GM23338 (cell line): ENCODE data around the gene LEKR1. TPM values are rescaled to one million over a fixed set of nuclear protein-coding genes. Genes with fewer than 3 reads are reported as not detected.

Experiments
- ATAC-seq: fragments of 200-7000 bp; cut with Tn5 transposase; 3 replicates; pipeline ENCODE4 v1.9.1; 2020
- DNase-seq: peaks from one replicate; pipeline ENCODE4 v3.0.0-alpha.2; 2015; ENCODE audit warnings: low spot score
- H2AFZ ChIP-seq: fragments of 200-600 bp; sonication (generic); 2 replicates; pipeline ENCODE4 v1.8.0; 2016; ENCODE audit warnings: antibody characterized with exemption, mild to moderate bottlenecking, moderate library complexity
- H3F3A ChIP-seq: fragments of 200-600 bp; sonication (generic); replicated peaks from 2 replicates; pipeline ENCODE4 v1.8.0; 2017; ENCODE audit warnings: antibody characterized with exemption, mixed run types, low read depth
- H3K27ac ChIP-seq: fragments of 200-600 bp; sonication (generic); 2 replicates; pipeline ENCODE4 v1.6.1; 2016; ENCODE audit warnings: low read depth
- H3K27me3 ChIP-seq: fragments of 200-600 bp; sonication (generic); 2 replicates; pipeline ENCODE4 v1.8.0; 2016; ENCODE audit warnings: mild to moderate bottlenecking, mixed run types, moderate library complexity; ENCODE audit not compliant: insufficient read depth
- H3K36me3 ChIP-seq: fragments of 200-600 bp; sonication (generic); 2 replicates; pipeline ENCODE4 v1.8.0; 2016; ENCODE audit warnings: mild to moderate bottlenecking; ENCODE audit not compliant: insufficient read depth
- H3K4me1 ChIP-seq: fragments of 200-600 bp; sonication (generic); 2 replicates; pipeline ENCODE4 v1.8.0; 2016; ENCODE audit warnings: mild to moderate bottlenecking, moderate library complexity; ENCODE audit not compliant: insufficient read depth
- H3K4me2 ChIP-seq: fragments of 200-600 bp; sonication (generic); 2 replicates; pipeline ENCODE4 v1.7.1; 2017; ENCODE audit warnings: mixed run types
- H3K4me3 ChIP-seq: fragments of 200-600 bp; sonication (generic); 2 replicates; pipeline ENCODE4 v1.6.1; 2016; ENCODE audit warnings: mixed run types
- H3K79me2 ChIP-seq: fragments of 200-600 bp; sonication (generic); replicated peaks from 2 replicates; pipeline ENCODE4 v1.8.0; 2017; ENCODE audit warnings: mild to moderate bottlenecking; ENCODE audit not compliant: insufficient read depth
- H3K9me2 ChIP-seq: fragments of 200-600 bp; sonication (generic); 2 replicates; pipeline ENCODE4 v1.8.0; 2017; ENCODE audit not compliant: insufficient read depth
- H4K20me1 ChIP-seq: fragments of 200-600 bp; sonication (generic); replicated peaks from 2 replicates; pipeline ENCODE4 v1.8.0; 2017; ENCODE audit warnings: mild to moderate bottlenecking; ENCODE audit not compliant: insufficient read depth
- H3K27ac Mint-ChIP-seq: 2 replicates; pipeline ENCODE4 v1.8.0; 2020; ENCODE audit warnings: inconsistent platforms, mild to moderate bottlenecking, moderate library complexity, mixed read lengths
- H3K27me3 Mint-ChIP-seq: 3 replicates; pipeline ENCODE4 v1.8.0; 2022; ENCODE audit warnings: low read depth, mild to moderate bottlenecking, moderate library complexity, mixed read lengths, inconsistent platforms; ENCODE audit not compliant: insufficient read depth, poor library complexity
- H3K36me3 Mint-ChIP-seq: 3 replicates; pipeline ENCODE4 v1.8.0; 2021; ENCODE audit warnings: low read depth, mild to moderate bottlenecking, inconsistent platforms, moderate library complexity, mixed read lengths
- H3K4me1 Mint-ChIP-seq: 3 replicates; pipeline ENCODE4 v1.8.0; 2020; ENCODE audit warnings: mild to moderate bottlenecking, inconsistent platforms, mixed read lengths
- H3K4me3 Mint-ChIP-seq: 3 replicates; pipeline ENCODE4 v1.8.0; 2021; ENCODE audit warnings: moderate library complexity, mild to moderate bottlenecking, inconsistent platforms, mixed read lengths
- H3K9me3 Mint-ChIP-seq: 3 replicates; pipeline ENCODE4 v1.8.0; 2020; ENCODE audit warnings: moderate library complexity, mild to moderate bottlenecking, inconsistent platforms, mixed read lengths
- CREB1 ChIP-seq: fragments of 250-450 bp; sonication (Bioruptor Pico); IDR thresholded peaks from 2 replicates; pipeline ENCODE4 v1.5.0; 2020; ENCODE audit warnings: low read depth, mild to moderate bottlenecking, moderate library complexity
- CTCF ChIP-seq, 2 experiments: fragments of 200-600 bp in 1 of 2; sonication (generic) in 1 of 2; conservative IDR thresholded peaks; 2 replicates each; pipeline versions ENCODE4 v1.5.1 to v1.6.1; 2016 to 2017; ENCODE audit warnings: antibody characterized with exemption in 2 of 2, low read depth in 2 of 2, mild to moderate bottlenecking in 2 of 2, moderate library complexity in 1 of 2
- EZH2phosphoT487 ChIP-seq: fragments of 200-600 bp; sonication (generic); IDR thresholded peaks from one replicate; pipeline ENCODE4 v1.8.1; 2018; ENCODE audit warnings: antibody characterized with exemption; ENCODE audit not compliant: unreplicated experiment
- JUNB ChIP-seq: IDR thresholded peaks from one replicate; pipeline ENCODE4 v1.6.1; 2016; ENCODE audit warnings: antibody characterized with exemption; ENCODE audit not compliant: unreplicated experiment
- REST ChIP-seq: IDR thresholded peaks from one replicate; pipeline ENCODE4 v1.6.1; 2018; ENCODE audit warnings: antibody characterized with exemption; ENCODE audit not compliant: unreplicated experiment
- STAT1 ChIP-seq: IDR thresholded peaks from one replicate; pipeline ENCODE4 v1.6.1; 2016; ENCODE audit warnings: antibody characterized with exemption; ENCODE audit not compliant: unreplicated experiment
- ZNF114 ChIP-seq: fragments of 250-450 bp; sonication (Bioruptor Pico); IDR thresholded peaks from 2 replicates; pipeline ENCODE4 v1.5.0; 2020; ENCODE audit warnings: mild to moderate bottlenecking, moderate library complexity
- ZNF331 ChIP-seq: fragments of 250-450 bp; sonication (Bioruptor Pico); IDR thresholded peaks from 2 replicates; pipeline ENCODE4 v1.5.0; 2020; ENCODE audit warnings: low read depth, mild to moderate bottlenecking, moderate library complexity
- ZNF462 ChIP-seq: fragments of 250-450 bp; sonication (Bioruptor Pico); IDR thresholded peaks from 2 replicates; pipeline ENCODE4 v1.5.0; 2020; ENCODE audit warnings: mild to moderate bottlenecking, moderate library complexity
- polyA plus RNA-seq: library from polyadenylated mRNA; unstranded; fragments of >200 nt; fragmentation: Nextera tagmentation; extraction: Ambion mirVana; gene quantifications from 2 replicates; pipeline ENCODE4 v1.2.1, GENCODE V29; 2016
- total RNA-seq: library from RNA; depleted of rRNA; stranded (reverse); fragments of >200 nt; shearing (Covaris generic); gene quantifications from 2 replicates; pipeline ENCODE4 v1.2.3, GENCODE V29; 2014

LEKR1 gene
- total and polyA plus RNA-seq, 2 experiments from 2014 or later = not detected

GRCh38 chr3:156948402-156949210, 122.5 kb downstream of the LEKR1 start:
- H3K27ac ChIP-seq = no peak overlapping the region
- peaks cover 7% of the 10 kb centered on the region; the same call in 2 of the 3 replicates for H3K4me1 Mint-ChIP-seq
- peaks cover 15% of the 10 kb centered on the region; the same call in 1 of the 2 replicates for H3K4me1 ChIP-seq
- H3K36me3 Mint-ChIP-seq = no peaks in the 10 kb centered on the region
- no peak overlapping the region for H2AFZ ChIP-seq
- no peak overlapping the region for H3K4me3 ChIP-seq
- ATAC-seq (no peak), DNase-seq (no peak)
- H3K27ac Mint-ChIP-seq = no peak overlapping the region
- no peaks in the 10 kb centered on the region for H3K27me3 ChIP-seq
- peak overlapping the region; percentile 44 for H3K4me2 ChIP-seq
- no peaks in the 10 kb centered on the region for H3K79me2 ChIP-seq
- no peaks in the 10 kb centered on the region for H3K9me3 Mint-ChIP-seq
- H3K9me2 ChIP-seq = no peaks in the 10 kb centered on the region
- H3K27me3 Mint-ChIP-seq = no peaks in the 10 kb centered on the region
- no peaks in the 10 kb centered on the region for H4K20me1 ChIP-seq
- no peaks in the 10 kb centered on the region for H3F3A ChIP-seq
- no peak overlapping the region for H3K4me3 Mint-ChIP-seq
- TF ChIP-seq STAT1 (no peak), ZNF462 (no peak), CREB1 (CRISPR knock-in tag) (no peak), ZNF114 (no peak), ZNF331 (CRISPR knock-in tag) (no peak), JUNB (no peak), REST (no peak), CTCF (conservative IDR thresholded peaks at IDR 0.05; ENCODE audit: low read depth in 2 of 2) (no peak), EZH2phosphoT487 (no peak)
- no peaks in the 10 kb centered on the region for H3K36me3 ChIP-seq
